GM10248 (cell line): ENCODE measurements around the gene SHQ1.

Source experiments
- CTCF ChIA-PET: fragments of 300-600 bp; sonication (Branson Sonifier 250); formaldehyde crosslinking; extraction: SDS; loops from one replicate; lab custom pipeline; 2021; ENCODE audit warnings: antibody characterized with exemption; lab: Yijun Ruan, JAX
- POLR2A ChIA-PET: fragments of 350-650 bp; sonication (Branson Sonifier 250); formaldehyde crosslinking; extraction: SDS; loops from one replicate; lab custom pipeline; 2020; ENCODE audit warnings: antibody characterized with exemption; lab: Yijun Ruan, JAX
- DNase-seq: peaks from one replicate; pipeline ENCODE4 v3.0.0; 2012; ENCODE audit errors: extremely low spot score
- TF ChIP-seq, protein P1 (sequence below): IDR thresholded peaks from 2 replicates; pipeline ENCODE4 v1.5.1; 2012; ENCODE audit warnings: mild to moderate bottlenecking, low read depth; ENCODE audit errors: extremely low read depth, missing control alignments, control extremely low read depth

SHQ1 gene

DNA sequence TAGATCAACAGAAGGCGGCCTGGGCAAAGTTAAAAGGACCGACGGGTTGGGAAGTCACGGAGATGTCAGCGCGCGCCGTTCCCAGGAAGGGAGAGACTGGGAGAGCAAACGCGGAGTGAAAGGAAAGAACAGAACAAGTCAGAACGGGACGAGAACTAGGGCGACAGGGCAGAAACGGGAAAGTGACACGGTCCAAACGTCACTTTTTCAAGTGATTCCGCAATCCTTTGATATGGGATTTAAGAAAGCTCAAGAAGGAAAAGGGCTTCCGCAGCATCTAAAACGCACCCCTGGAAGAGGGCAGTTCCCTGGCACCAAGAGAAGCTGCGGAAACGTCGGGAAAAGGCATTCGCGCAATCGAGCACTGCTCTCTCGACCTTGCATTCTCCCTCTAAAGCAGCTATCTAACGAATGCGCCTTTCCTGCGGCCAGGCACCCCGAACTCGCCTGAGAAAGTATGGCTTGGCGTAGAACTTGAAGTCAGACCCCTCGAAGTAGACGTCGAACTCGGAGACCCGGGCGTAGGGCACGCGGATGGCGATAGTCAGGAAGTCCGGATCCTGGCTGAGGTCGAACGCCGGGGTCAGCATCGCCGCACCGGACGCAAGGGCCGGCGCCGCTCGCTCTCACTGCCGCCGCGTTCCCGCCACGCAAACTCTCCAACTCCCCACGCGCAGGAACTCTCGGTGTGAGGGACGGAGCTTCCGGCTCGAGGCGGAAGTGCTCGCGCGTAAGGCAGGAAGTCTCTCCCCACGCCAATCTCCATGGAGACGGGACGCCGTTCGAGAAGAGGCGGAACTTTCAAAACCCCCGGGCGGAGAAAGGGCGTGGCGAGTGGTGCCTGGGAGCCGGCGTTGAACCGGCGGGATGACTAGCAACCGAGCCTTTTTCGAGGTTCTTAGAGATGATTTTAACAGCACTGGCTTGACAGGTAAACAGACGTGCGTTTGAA lies at the start of gene SHQ1:
SHQ1 (minus strand) TSS at position 695 of the 952 bp plus-strand sequence; CDS start at position 590, 105 bp downstream.
- ChIA-PET CTCF (interaction anchor here (1.1 to 4.5 kb wide), 6 partner anchors 10 to 973 kb away, joined by 3 to 30 read pairs (median 4); no protein-coding TSS in a partner anchor), POLR2A (no interaction called here)
- DNase-seq = peak; percentile 92
- TF ChIP-seq, protein P1, sequence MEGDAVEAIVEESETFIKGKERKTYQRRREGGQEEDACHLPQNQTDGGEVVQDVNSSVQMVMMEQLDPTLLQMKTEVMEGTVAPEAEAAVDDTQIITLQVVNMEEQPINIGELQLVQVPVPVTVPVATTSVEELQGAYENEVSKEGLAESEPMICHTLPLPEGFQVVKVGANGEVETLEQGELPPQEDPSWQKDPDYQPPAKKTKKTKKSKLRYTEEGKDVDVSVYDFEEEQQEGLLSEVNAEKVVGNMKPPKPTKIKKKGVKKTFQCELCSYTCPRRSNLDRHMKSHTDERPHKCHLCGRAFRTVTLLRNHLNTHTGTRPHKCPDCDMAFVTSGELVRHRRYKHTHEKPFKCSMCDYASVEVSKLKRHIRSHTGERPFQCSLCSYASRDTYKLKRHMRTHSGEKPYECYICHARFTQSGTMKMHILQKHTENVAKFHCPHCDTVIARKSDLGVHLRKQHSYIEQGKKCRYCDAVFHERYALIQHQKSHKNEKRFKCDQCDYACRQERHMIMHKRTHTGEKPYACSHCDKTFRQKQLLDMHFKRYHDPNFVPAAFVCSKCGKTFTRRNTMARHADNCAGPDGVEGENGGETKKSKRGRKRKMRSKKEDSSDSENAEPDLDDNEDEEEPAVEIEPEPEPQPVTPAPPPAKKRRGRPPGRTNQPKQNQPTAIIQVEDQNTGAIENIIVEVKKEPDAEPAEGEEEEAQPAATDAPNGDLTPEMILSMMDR = no peak

DNA sequence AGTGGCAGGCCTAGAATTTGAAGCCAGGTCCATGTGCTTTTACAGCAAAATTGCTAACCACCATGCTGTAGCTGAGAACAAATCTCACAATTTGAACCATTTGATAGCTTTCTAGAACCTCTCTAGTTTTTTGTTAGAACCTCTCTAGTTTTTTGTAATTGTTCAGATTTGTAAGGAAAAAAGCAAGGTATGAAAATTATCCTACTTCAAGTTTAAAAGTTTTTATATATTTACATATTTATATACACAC lies 49.4 kb upstream of the SHQ1 start:
- ChIA-PET POLR2A (no interaction called here), CTCF (no interaction called here)
- TF ChIP-seq, protein P1 = no peak
- DNase-seq = no peak

DNA sequence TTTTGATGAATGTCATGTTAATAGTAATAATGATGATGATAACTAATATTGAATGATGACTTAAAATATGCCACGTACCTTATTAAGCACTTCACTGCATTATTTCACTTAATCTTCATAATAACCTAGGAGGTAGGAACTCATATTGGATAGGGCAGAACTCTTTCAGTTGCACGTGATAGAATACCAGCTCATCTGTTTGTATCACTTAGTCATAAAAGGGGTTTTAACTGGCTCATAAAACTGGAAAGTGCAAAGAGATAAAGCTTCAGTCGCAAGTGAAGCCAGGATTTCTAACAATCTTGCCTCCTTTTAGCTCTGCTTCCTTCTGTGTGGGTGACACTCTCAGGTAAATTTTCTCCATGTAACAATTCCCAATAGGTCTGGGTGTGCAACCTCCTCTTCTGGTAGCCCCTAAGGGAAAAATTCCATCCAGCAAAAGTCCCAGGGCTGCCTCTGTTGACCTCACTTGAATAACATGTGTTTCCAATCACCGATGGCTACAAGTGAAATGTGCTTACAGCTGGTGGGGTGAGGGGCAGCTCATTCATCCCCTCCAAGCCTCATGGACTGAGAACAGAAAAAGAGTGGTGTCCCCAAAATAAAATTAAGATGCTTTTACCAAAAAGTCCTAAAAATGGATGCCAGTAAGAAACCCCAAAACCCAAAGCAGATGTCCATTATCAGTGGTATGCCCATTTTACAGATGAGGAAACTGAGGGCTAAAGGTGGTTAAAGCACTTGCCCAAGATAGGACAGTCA lies 48.9 kb upstream of the SHQ1 start:
- ChIA-PET CTCF (no interaction called here), POLR2A (no interaction called here)
- TF ChIP-seq, protein P1 = no peak
- no peak for DNase-seq

DNA sequence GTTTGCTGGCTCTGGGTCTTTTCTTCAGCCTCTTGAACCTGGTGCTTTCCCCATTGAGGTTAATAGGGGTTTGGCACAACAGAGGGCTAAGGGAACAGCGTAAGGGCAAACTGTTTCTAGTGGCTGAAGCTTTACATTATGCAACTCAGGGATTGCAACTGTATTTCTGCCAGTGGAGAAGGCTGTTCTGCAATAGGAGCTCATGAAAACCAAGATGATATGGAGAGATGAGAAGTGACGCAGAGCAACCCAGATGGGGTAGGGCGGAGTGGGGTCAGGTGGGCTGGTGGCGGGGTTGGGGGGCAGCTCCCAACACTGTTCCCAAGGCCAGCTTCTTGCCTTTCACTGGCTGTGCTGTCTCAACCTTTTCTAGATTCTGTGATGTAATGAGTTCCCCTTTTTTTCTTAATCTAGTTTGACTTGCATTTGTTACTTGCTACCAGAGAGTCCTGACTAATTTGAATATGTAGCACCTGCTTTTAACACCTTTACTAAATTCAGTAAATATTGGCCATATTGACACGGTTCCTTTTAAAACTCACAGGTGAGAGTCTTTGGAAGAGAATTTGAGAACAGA lies 46.8 kb upstream of the SHQ1 start:
- POLR2A ChIA-PET = no interaction called here
- TF ChIP-seq, protein P1 = no peak
- DNase-seq = no peak
- CTCF ChIA-PET = interaction anchor here (0.6 to 1.4 kb wide), 4 partner anchors 10 to 205 kb away, joined by 3 read pairs; no protein-coding TSS in a partner anchor

GRCh38 chr3:72892870-72893269 lies 44.6 kb upstream of the SHQ1 start:
- CTCF ChIA-PET = interaction anchor here (1.2 kb wide), 1 partner anchor 39 kb away, joined by 3 read pairs; no protein-coding TSS in a partner anchor
- no peak for DNase-seq
- POLR2A ChIA-PET = no interaction called here
- TF ChIP-seq, protein P1 = no peak
